PC-9 (cell line): ENCODE data around the gene GABRB3. TPM values are rescaled to one million over a fixed set of nuclear protein-coding genes. Genes with fewer than 3 reads are reported as not detected.

Experiments used
- BruUV-seq: library from RNA; stranded (reverse); fragments of 400-500 nt; replicated peaks from 2 replicates; lab custom pipeline; 2021; lab: Mats Ljungman, UMichigan
- CTCF ChIA-PET: fragments of 300-600 bp; sonication (Branson Sonifier 250); formaldehyde crosslinking; loops from one replicate; lab custom pipeline; 2022; ENCODE audit warnings: antibody characterized with exemption; lab: Charles Lee
- POLR2A ChIA-PET: fragments of 300-600 bp; sonication (Branson Sonifier 250); formaldehyde crosslinking; loops from one replicate; lab custom pipeline; 2022; ENCODE audit warnings: antibody characterized with exemption; ENCODE audit not compliant: unreplicated experiment; lab: Charles Lee
- DNase-seq, 2 experiments: peaks; one replicate each; pipeline versions ENCODE4 v3.0.0 to v3.0.0-alpha.2; 2015 to 2022; ENCODE audit warnings: mixed read lengths in 1 of 2
- H2AFZ ChIP-seq: fragments of 200-600 bp; sonication (generic); 2 replicates; pipeline ENCODE4 v1.8.1; 2017; ENCODE audit warnings: antibody characterized with exemption
- H3F3A ChIP-seq: fragments of 200-600 bp; sonication (generic); 2 replicates; pipeline ENCODE4 v1.8.1; 2017; ENCODE audit warnings: antibody characterized with exemption, mild to moderate bottlenecking, low read depth; ENCODE audit not compliant: insufficient read depth
- H3K27ac ChIP-seq: fragments of 200-600 bp; sonication (generic); 2 replicates; pipeline ENCODE4 v1.6.1; 2016; ENCODE audit warnings: mixed run types
- H3K27me3 ChIP-seq: fragments of 200-600 bp; sonication (generic); 2 replicates; pipeline ENCODE4 v1.6.1; 2016; ENCODE audit warnings: low read depth, mixed run types; ENCODE audit not compliant: insufficient read depth
- H3K36me3 ChIP-seq: fragments of 200-600 bp; sonication (generic); 2 replicates; pipeline ENCODE4 v1.6.1; 2016; ENCODE audit warnings: low read depth, mixed run types
- H3K4me1 ChIP-seq: fragments of 200-600 bp; sonication (generic); replicated peaks from 2 replicates; pipeline ENCODE4 v1.6.1; 2016; ENCODE audit warnings: mixed run types; ENCODE audit not compliant: insufficient read depth
- H3K4me2 ChIP-seq: fragments of 200-600 bp; sonication (generic); 2 replicates; pipeline ENCODE4 v1.6.1; 2017; ENCODE audit warnings: mixed run types
- H3K4me3 ChIP-seq: fragments of 200-600 bp; sonication (generic); 2 replicates; pipeline ENCODE4 v1.6.1; 2016; ENCODE audit warnings: mixed run types
- H3K79me2 ChIP-seq: fragments of 200-600 bp; sonication (generic); 2 replicates; pipeline ENCODE4 v1.6.1; 2017; ENCODE audit warnings: low read depth, mixed run types
- H3K9me2 ChIP-seq: fragments of 200-600 bp; sonication (generic); 2 replicates; pipeline ENCODE4 v1.8.1; 2017; ENCODE audit warnings: mild to moderate bottlenecking; ENCODE audit not compliant: insufficient read depth
- H3K9me3 ChIP-seq: fragments of 200-600 bp; sonication (generic); 2 replicates; pipeline ENCODE4 v1.8.1; 2016; ENCODE audit warnings: low read depth; ENCODE audit not compliant: insufficient read depth
- H4K20me1 ChIP-seq: fragments of 200-600 bp; sonication (generic); 2 replicates; pipeline ENCODE4 v1.8.1; 2017; ENCODE audit not compliant: insufficient read depth
- EZH2 ChIP-seq: fragments of 200-600 bp; sonication (generic); IDR thresholded peaks from 2 replicates; pipeline ENCODE4 v1.8.0; 2017; ENCODE audit warnings: antibody characterized with exemption, low read depth
- intact Hi-C: fragments of 100-400 bp; cut with micrococcal nuclease; formaldehyde crosslinking; loops from one replicate; pipeline ENCODE4 v1.10.0; 2022; ENCODE audit not compliant: unreplicated experiment
- total RNA-seq: library from RNA; stranded (reverse); gene quantifications from 2 replicates; pipeline ENCODE4 v1.2.3, GENCODE V29; 2021
- TF ChIP-seq, protein P1 (sequence below): fragments of 200-600 bp; sonication (generic); conservative IDR thresholded peaks from 2 replicates; pipeline ENCODE4 v1.6.1; 2017; ENCODE audit warnings: mixed run types, antibody characterized with exemption, mild to moderate bottlenecking, moderate library complexity

Gene GABRB3
- total RNA-seq, 1 experiment from 2014 or later = 6.3 TPM

- H3F3A ChIP-seq = no peaks in the 10 kb centered on the region
- POLR2A ChIA-PET = no interaction called here
- H4K20me1 ChIP-seq = no peaks in the 10 kb centered on the region
- H3K4me2 ChIP-seq = no peak overlapping the region
- intact Hi-C loops = no loop called here
- no peak for TF ChIP-seq EZH2
- TF ChIP-seq, protein P1, sequence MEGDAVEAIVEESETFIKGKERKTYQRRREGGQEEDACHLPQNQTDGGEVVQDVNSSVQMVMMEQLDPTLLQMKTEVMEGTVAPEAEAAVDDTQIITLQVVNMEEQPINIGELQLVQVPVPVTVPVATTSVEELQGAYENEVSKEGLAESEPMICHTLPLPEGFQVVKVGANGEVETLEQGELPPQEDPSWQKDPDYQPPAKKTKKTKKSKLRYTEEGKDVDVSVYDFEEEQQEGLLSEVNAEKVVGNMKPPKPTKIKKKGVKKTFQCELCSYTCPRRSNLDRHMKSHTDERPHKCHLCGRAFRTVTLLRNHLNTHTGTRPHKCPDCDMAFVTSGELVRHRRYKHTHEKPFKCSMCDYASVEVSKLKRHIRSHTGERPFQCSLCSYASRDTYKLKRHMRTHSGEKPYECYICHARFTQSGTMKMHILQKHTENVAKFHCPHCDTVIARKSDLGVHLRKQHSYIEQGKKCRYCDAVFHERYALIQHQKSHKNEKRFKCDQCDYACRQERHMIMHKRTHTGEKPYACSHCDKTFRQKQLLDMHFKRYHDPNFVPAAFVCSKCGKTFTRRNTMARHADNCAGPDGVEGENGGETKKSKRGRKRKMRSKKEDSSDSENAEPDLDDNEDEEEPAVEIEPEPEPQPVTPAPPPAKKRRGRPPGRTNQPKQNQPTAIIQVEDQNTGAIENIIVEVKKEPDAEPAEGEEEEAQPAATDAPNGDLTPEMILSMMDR = no peak
- no peak overlapping the region for H3K27ac ChIP-seq
- BruUV-seq = no TSS peak
- H3K4me1 ChIP-seq = no peaks in the 10 kb centered on the region
- no peaks in the 10 kb centered on the region for H3K36me3 ChIP-seq
- H2AFZ ChIP-seq = no peak overlapping the region
- no peaks in the 10 kb centered on the region for H3K9me2 ChIP-seq
- no peaks in the 10 kb centered on the region for H3K9me3 ChIP-seq
- no peaks in the 10 kb centered on the region for H3K79me2 ChIP-seq
- no peak for DNase-seq
- H3K27me3 ChIP-seq = peaks cover 4% of the 10 kb centered on the region; the same call in 1 of the 2 replicates
- no peak overlapping the region for H3K4me3 ChIP-seq
- CTCF ChIA-PET = no interaction called here
Measured at GRCh38 chr15:26635105-26635504, 137.8 kb downstream of the GABRB3 start.

DNA sequence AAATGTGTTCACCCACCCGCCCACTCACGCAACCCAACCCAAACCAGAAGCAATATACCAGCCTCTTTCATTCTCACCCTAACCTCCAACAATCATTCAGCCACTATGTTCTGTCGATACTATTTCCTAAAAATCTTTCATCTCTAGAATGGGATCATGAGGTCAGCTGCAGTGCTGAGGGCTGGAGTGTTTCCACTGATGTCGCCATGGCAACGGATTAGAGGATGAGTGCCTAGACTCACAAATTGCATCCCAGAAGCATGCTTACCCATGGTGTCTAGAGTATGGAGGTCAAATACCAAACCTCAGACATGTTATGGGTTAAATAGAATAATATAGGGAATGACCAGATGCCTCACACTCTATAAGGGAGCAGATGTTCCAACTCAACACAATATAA, 138.5 kb downstream of the GABRB3 start:
- Histone ChIP-seq H3K9me2 (no peaks in the 10 kb centered on the region), H3K9me3 (no peaks in the 10 kb centered on the region), H3K4me3 (no peak overlapping the region), H3K4me1 (no peaks in the 10 kb centered on the region), H3K4me2 (no peak overlapping the region), H3K27ac (no peak overlapping the region), H3F3A (no peaks in the 10 kb centered on the region), H4K20me1 (no peaks in the 10 kb centered on the region), H2AFZ (no peak overlapping the region), H3K79me2 (no peaks in the 10 kb centered on the region), H3K27me3 (peaks cover 4% of the 10 kb centered on the region; the same call in 1 of the 2 replicates), H3K36me3 (no peaks in the 10 kb centered on the region)
- intact Hi-C loops = no loop called here
- CTCF ChIA-PET = no interaction called here
- DNase-seq = no peak
- POLR2A ChIA-PET = no interaction called here
- BruUV-seq = no TSS peak
- TF ChIP-seq EZH2 = no peak
- TF ChIP-seq, protein P1 = no peak

GRCh38 chr15:26632500-26632899, 140.4 kb downstream of the GABRB3 start:
- H3K27me3 ChIP-seq = peaks cover 4% of the 10 kb centered on the region; the same call in 1 of the 2 replicates
- no peak overlapping the region for H3K4me2 ChIP-seq
- ChIA-PET CTCF (no interaction called here), POLR2A (no interaction called here)
- H3K4me1 ChIP-seq = no peaks in the 10 kb centered on the region
- H2AFZ ChIP-seq = no peak overlapping the region
- no peaks in the 10 kb centered on the region for H4K20me1 ChIP-seq
- no peak overlapping the region for H3K4me3 ChIP-seq
- no peaks in the 10 kb centered on the region for H3K36me3 ChIP-seq
- DNase-seq = no peak
- no TSS peak for BruUV-seq
- H3K27ac ChIP-seq = no peak overlapping the region
- intact Hi-C loops = no loop called here
- H3K9me2 ChIP-seq = no peaks in the 10 kb centered on the region
- no peaks in the 10 kb centered on the region for H3K9me3 ChIP-seq
- TF ChIP-seq, protein P1 = no peak
- no peak for TF ChIP-seq EZH2
- no peaks in the 10 kb centered on the region for H3K79me2 ChIP-seq
- no peaks in the 10 kb centered on the region for H3F3A ChIP-seq
